GM21526 (cell line): ENCODE results near the gene PARD3.
"Not testable (repeated sequence)": the region's sequence is repeated elsewhere in the genome, so short reads cannot be mapped to it uniquely, and the experiment has no call there.

Experiments
- ATAC-seq: cut with Tn5 transposase; IDR thresholded peaks from one replicate; pipeline ENCODE4 v1.9.1; 2021; ENCODE audit warnings: moderate library complexity; ENCODE audit not compliant: unreplicated experiment, low FRiP score

The PARD3 gene

GRCh38 chr10:34415039-34415438 is 400.1 kb downstream of the PARD3 start:
- ATAC-seq: no peak

GRCh38 chr10:34413756-34414587 is 401.1 kb downstream of the PARD3 start:
- no peak for ATAC-seq

GRCh38 chr10:34413214-34413613 is 401.9 kb downstream of the PARD3 start:
- no peak for ATAC-seq

GRCh38 chr10:34408956-34409355 is 406.1 kb downstream of the PARD3 start:
- no peak for ATAC-seq

- no peak for ATAC-seq
These were observed 406.7 kb downstream of the PARD3 start for GRCh38 chr10:34408381-34408780.

- no peak for ATAC-seq
These were observed 407.7 kb downstream of the PARD3 start for GRCh38 chr10:34407324-34407805.

GRCh38 chr10:34406463-34407323 is 408.4 kb downstream of the PARD3 start:
- no peak for ATAC-seq

- no peak for ATAC-seq
These were observed 409.3 kb downstream of the PARD3 start for GRCh38 chr10:34405611-34406462.

GRCh38 chr10:34403512-34403911 is 411.6 kb downstream of the PARD3 start:
- ATAC-seq: no peak

GRCh38 chr10:34400075-34400474 is 415.0 kb downstream of the PARD3 start:
- no peak for ATAC-seq

- ATAC-seq: no peak
These were observed 416.1 kb downstream of the PARD3 start for GRCh38 chr10:34399013-34399412.

GRCh38 chr10:34397324-34397723 is 417.8 kb downstream of the PARD3 start:
- no peak for ATAC-seq

- ATAC-seq: no peak
These were observed 418.4 kb downstream of the PARD3 start for GRCh38 chr10:34396663-34397062.

GRCh38 chr10:34392641-34393170 is 422.4 kb downstream of the PARD3 start:
- ATAC-seq: no peak

- ATAC-seq: not testable (repeated sequence)
These were observed 423.9 kb downstream of the PARD3 start for GRCh38 chr10:34391168-34391567.

- ATAC-seq: no peak
These were observed 425.3 kb downstream of the PARD3 start for GRCh38 chr10:34389801-34390200.

- ATAC-seq: no peak
These were observed 428.2 kb downstream of the PARD3 start for GRCh38 chr10:34386921-34387320.

- ATAC-seq: no peak
These were observed 430.7 kb downstream of the PARD3 start for GRCh38 chr10:34384372-34384771.

- ATAC-seq: no peak
These were observed 432.5 kb downstream of the PARD3 start for GRCh38 chr10:34382626-34383025.

GRCh38 chr10:34380856-34381255 is 434.2 kb downstream of the PARD3 start:
- ATAC-seq: no peak
